HepG2 (cell line): ENCODE data around the gene SAMSN1. TPM values are rescaled to one million over a fixed set of nuclear protein-coding genes. Genes with fewer than 3 reads are reported as not detected.

Source experiments
- ATAC-seq: fragments of 200-7000 bp; cut with Tn5 transposase; 3 replicates; pipeline ENCODE4 v1.9.1; 2020; ENCODE audit warnings: mild to moderate bottlenecking, moderate library complexity
- BruUV-seq: library from RNA; stranded (reverse); fragments of 400-500 nt; replicated peaks from 2 replicates; lab custom pipeline; 2021; lab: Mats Ljungman, UMichigan
- CTCF ChIA-PET: fragments of 300-600 bp; formaldehyde crosslinking; extraction: SDS; loops from one replicate; lab custom pipeline; 2021; ENCODE audit warnings: low total read pairs, inconsistent platforms, low intra/inter-chr PET ratio; lab: Yijun Ruan, JAX
- POLR2A ChIA-PET: fragments of 350-600 bp; sonication (Branson Sonifier 250); formaldehyde crosslinking; loops from one replicate; lab custom pipeline; 2020; ENCODE audit warnings: antibody characterized with exemption, inconsistent platforms; lab: Yijun Ruan, JAX
- DNase-seq: peaks from one replicate; pipeline ENCODE4 v3.0.0-alpha.2; 2015; ENCODE audit warnings: low spot score
- FAIRE-seq: peaks from 3 replicates; lab custom pipeline; 2011; peaks lifted over from hg19 to GRCh38; lab: Jason Lieb, UNC
- H2AFZ ChIP-seq: one replicate; pipeline ENCODE4 v1.6.1; 2011; ENCODE audit warnings: low read length, inconsistent platforms
- H3K27ac ChIP-seq: fragments of 300-600 bp; 3 replicates; pipeline ENCODE4 v1.8.0; 2011; ENCODE audit warnings: mixed run types, mild to moderate bottlenecking, mixed read lengths, low read length, inconsistent platforms; ENCODE audit not compliant: insufficient read depth; ENCODE audit errors: extremely low read length
- H3K27me3 ChIP-seq, 2 experiments: fragments of 200-600 bp in 1 of 2; 2 replicates in 1 of 2; 3 replicates in 1 of 2; pipeline versions ENCODE4 v1.6.0 to v1.8.0; 2011; ENCODE audit warnings: low read length in 2 of 2, mild to moderate bottlenecking in 2 of 2, moderate library complexity in 2 of 2, inconsistent platforms in 1 of 2; ENCODE audit not compliant: insufficient read depth in 2 of 2, control insufficient read depth in 1 of 2
- H3K36me3 ChIP-seq, 2 experiments: fragments of 200-600 bp in 1 of 2; replicated peaks in 1 of 2; 2 replicates in 1 of 2; 3 replicates in 1 of 2; pipeline versions ENCODE4 v1.5.1 to v1.8.0; 2011; ENCODE audit warnings: low read length in 2 of 2, inconsistent platforms in 1 of 2; ENCODE audit not compliant: insufficient read depth in 2 of 2, control insufficient read depth in 1 of 2
- H3K4me1 ChIP-seq: 2 replicates; pipeline ENCODE4 v1.5.1; 2012; ENCODE audit warnings: low read length, inconsistent platforms; ENCODE audit not compliant: insufficient read depth
- H3K4me2 ChIP-seq: 2 replicates; pipeline ENCODE4 v1.6.0; 2011; ENCODE audit warnings: low read depth, low read length, inconsistent platforms
- H3K4me3 ChIP-seq, 3 experiments: fragments of 200-600 bp in 1 of 3; sonication (generic), shearing (Covaris generic) in 1 of 3; replicated peaks in 1 of 3; 2 replicates each; pipeline ENCODE4 v1.5.1; 2011 to 2016; ENCODE audit warnings: low read length in 3 of 3, inconsistent platforms in 2 of 3, low read depth in 2 of 3, mild to moderate bottlenecking in 2 of 3, control low read depth in 1 of 3, mixed read lengths in 1 of 3; ENCODE audit not compliant: insufficient read depth in 1 of 3
- H3K79me2 ChIP-seq: one replicate; pipeline ENCODE4 v1.6.1; 2011; ENCODE audit warnings: low read length, inconsistent platforms; ENCODE audit not compliant: insufficient read depth
- H3K9ac ChIP-seq: 2 replicates; pipeline ENCODE4 v1.6.0; 2011; ENCODE audit warnings: mild to moderate bottlenecking, low read depth, low read length, inconsistent platforms; ENCODE audit not compliant: insufficient read depth
- H3K9me3 ChIP-seq: 2 replicates; pipeline ENCODE4 v1.5.1; 2012; ENCODE audit warnings: mild to moderate bottlenecking, low read length
- H4K20me1 ChIP-seq: 2 replicates; pipeline ENCODE4 v1.6.0; 2011; ENCODE audit warnings: inconsistent platforms, mild to moderate bottlenecking, low read length, moderate library complexity; ENCODE audit not compliant: insufficient read depth
- ATF7 ChIP-seq, 2 experiments: fragments of 450-650 bp in 1 of 2; sonication (generic) in 1 of 2; formaldehyde crosslinking in 1 of 2; IDR thresholded peaks; 2 replicates each; pipeline versions ENCODE4 v1.4.0 to v1.6.1; 2016 to 2020; ENCODE audit warnings: antibody characterized with exemption in 1 of 2, mild to moderate bottlenecking in 1 of 2, missing genetic modification reagents in 1 of 2
- DBP ChIP-seq: sonication (generic); formaldehyde crosslinking; IDR thresholded peaks from 2 replicates; pipeline ENCODE4 v1.4.0; 2020; ENCODE audit warnings: missing genetic modification reagents; ENCODE audit errors: not compliant biosample characterization
- EP300 ChIP-seq, 3 experiments: sonication (generic) in 1 of 3; formaldehyde crosslinking in 1 of 3; IDR thresholded peaks; 2 replicates each; pipeline versions ENCODE4 v1.5.1 to v1.6.1; 2011 to 2020; ENCODE audit warnings: low read depth in 2 of 3, low read length in 2 of 3, borderline replicate concordance in 1 of 3, improper control_type of control experiment in 1 of 3, mild to moderate bottlenecking in 1 of 3, missing genetic modification reagents in 1 of 3, moderate library complexity in 1 of 3
- ZNF12 ChIP-seq: sonication (generic); formaldehyde crosslinking; IDR thresholded peaks from 2 replicates; pipeline ENCODE4 v1.5.0; 2020; ENCODE audit warnings: missing genetic modification reagents
- WGBS: methylation state at CpG from one replicate; pipeline ENCODE4 v1.1.6; 2017; ENCODE audit warnings: low lambda C conversion rate; 5-methylcytosine and 5-hydroxymethylcytosine counted together
- in situ Hi-C: cut with HindIII; loops from 2 replicates; pipeline ENCODE4 v1.10.0; 2017; ENCODE audit warnings: low pct_unique_long_range_greater_than_20kb; ENCODE audit not compliant: extremely low pct_ligation_motif_present
- intact Hi-C: fragments of 100-400 bp; cut with micrococcal nuclease; formaldehyde crosslinking; loops from one replicate; pipeline ENCODE4 v1.10.0; 2022; ENCODE audit not compliant: unreplicated experiment
- polyA plus RNA-seq, 8 experiments: library from polyadenylated mRNA; depleted of rRNA in 3 of 8; stranded (reverse) in 7 of 8; unstranded in 1 of 8; fragments of >200 nt; fragmentation: Illumina TruSeq in 4 of 8; extraction: Trizol in 4 of 8; gene quantifications; 2 replicates each; pipeline versions ENCODE4 v1.2.1 to v1.2.3, GENCODE V29; 2011 to 2016; ENCODE audit warnings: low read depth in 4 of 8, missing spikeins in 1 of 8, mixed read lengths in 1 of 8; ENCODE audit not compliant: insufficient read depth in 1 of 8
- total RNA-seq, 5 experiments: library from RNA; depleted of rRNA; stranded (reverse); fragments of >200 nt; fragmentation: Illumina TruSeq; extraction: Trizol; gene quantifications; 2 replicates each; pipeline ENCODE4 v1.2.3, GENCODE V29; 2016; ENCODE audit warnings: low read depth in 1 of 5

The SAMSN1 gene
- total and polyA plus RNA-seq, 2 of the 13 experiments (the other 11 are each of a cell fraction or from before 2014, with no cell fraction given), result 0.09 TPM; not detected in 1

DNA sequence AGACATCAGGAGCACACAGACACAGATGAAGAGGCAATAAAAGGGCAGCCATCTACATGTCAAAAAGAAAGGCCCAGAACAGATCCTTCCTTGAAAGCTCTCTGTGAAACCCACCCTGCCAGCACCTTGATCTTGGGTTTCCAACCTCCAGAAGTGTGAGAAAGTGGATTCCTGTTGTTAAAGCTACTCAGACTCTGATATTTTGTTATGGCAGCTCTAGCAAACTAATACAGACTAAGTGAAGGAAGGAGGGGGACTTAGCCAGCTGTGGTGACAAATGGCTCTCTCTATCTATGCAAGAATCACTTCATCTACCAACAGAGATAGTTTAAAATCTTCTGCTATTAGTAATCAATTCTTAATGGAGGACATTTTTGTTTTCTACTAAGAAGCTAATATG, 10.4 kb downstream of the SAMSN1 start:
- intact Hi-C loops, result no loop called here
- no peaks in the 10 kb centered on the region for H3K79me2 ChIP-seq
- FAIRE-seq, result no peak
- H3K9me3 ChIP-seq, result no peaks in the 10 kb centered on the region
- no peak overlapping the region for H3K4me2 ChIP-seq
- H3K4me1 ChIP-seq, result no peaks in the 10 kb centered on the region
- CTCF ChIA-PET, result no interaction called here
- POLR2A ChIA-PET, result no interaction called here
- no peak for ATAC-seq
- DNase-seq, result no peak
- H4K20me1 ChIP-seq, result no peaks in the 10 kb centered on the region
- H3K4me3 ChIP-seq, result no peak overlapping the region
- no peak overlapping the region for H3K9ac ChIP-seq
- H3K27ac ChIP-seq, result no peak overlapping the region
- in situ Hi-C loops, result no loop called here
- no peak for TF ChIP-seq ATF7 (IDR thresholded peaks at IDR 0.05)
- TF ChIP-seq ATF7 (CRISPR knock-in tag; IDR thresholded peaks at IDR 0.05), result no peak
- TF ChIP-seq ZNF12 (CRISPR knock-in tag), result peak; percentile 33; the same call in 1 of the 2 replicates
- H2AFZ ChIP-seq, result no peak overlapping the region
- no peaks in the 10 kb centered on the region for H3K27me3 ChIP-seq
- H3K36me3 ChIP-seq, result no peaks in the 10 kb centered on the region
- no TSS peak for BruUV-seq

GRCh38 chr21:14533499-14534428, 12.4 kb downstream of the SAMSN1 start:
- in situ Hi-C loops, result no loop called here
- Histone ChIP-seq H3K36me3 (no peaks in the 10 kb centered on the region), H3K9ac (no peak overlapping the region), H2AFZ (no peak overlapping the region), H3K4me1 (no peaks in the 10 kb centered on the region), H3K4me3 (no peak overlapping the region)
- 2% methylated on average over 6 of the region's 6 CpGs for WGBS
- ATAC-seq, result no peak
- TF ChIP-seq EP300 (IDR thresholded peaks at IDR 0.05; ENCODE audit: low read depth in 2 of 2, low read length in 2 of 2) (peak in 1 of 2 experiments; percentile 13; a peak in 1 of 4 replicates), EP300 (CRISPR knock-in tag; IDR thresholded peaks at IDR 0.05; ENCODE audit: borderline replicate concordance) (no peak), DBP (CRISPR knock-in tag) (no peak)
- TF ChIP-seq, all 625 proteins: peak for 1
- DNase-seq (no peak), FAIRE-seq (no peak)
- no TSS peak for BruUV-seq
- H3K79me2 ChIP-seq, result no peaks in the 10 kb centered on the region
- H3K4me2 ChIP-seq, result no peak overlapping the region
- H3K9me3 ChIP-seq, result no peaks in the 10 kb centered on the region
- no peaks in the 10 kb centered on the region for H4K20me1 ChIP-seq
- CTCF ChIA-PET, result no interaction called here
- intact Hi-C loops, result no loop called here
- no peaks in the 10 kb centered on the region for H3K27me3 ChIP-seq
- POLR2A ChIA-PET, result no interaction called here
- no peak overlapping the region for H3K27ac ChIP-seq
